IPS-11a (cell line): Measurements from ENCODE around the gene IFIT1.
"Not testable (repeated sequence)": the region's sequence is repeated elsewhere in the genome, so short reads cannot be mapped to it uniquely, and the experiment has no call there.

Source experiments
- H3K4me3 ChIP-seq: one replicate; pipeline ENCODE4 v1.5.1; 2013; ENCODE audit warnings: low read depth, low read length, control low read depth

Gene IFIT1

GRCh38 chr10:89427629-89428028, 35.2 kb downstream of the IFIT1 start:
- H3K4me3 ChIP-seq, result no peak overlapping the region

GRCh38 chr10:89428877-89429276, 36.5 kb downstream of the IFIT1 start:
- no peak overlapping the region for H3K4me3 ChIP-seq

GRCh38 chr10:89431977-89432376, 39.6 kb downstream of the IFIT1 start:
- no peak overlapping the region for H3K4me3 ChIP-seq

GRCh38 chr10:89438525-89438924, 46.1 kb downstream of the IFIT1 start:
- H3K4me3 ChIP-seq, result no peak overlapping the region

- no peak overlapping the region for H3K4me3 ChIP-seq
Observed at GRCh38 chr10:89440226-89441009, 48.0 kb downstream of the IFIT1 start.

DNA sequence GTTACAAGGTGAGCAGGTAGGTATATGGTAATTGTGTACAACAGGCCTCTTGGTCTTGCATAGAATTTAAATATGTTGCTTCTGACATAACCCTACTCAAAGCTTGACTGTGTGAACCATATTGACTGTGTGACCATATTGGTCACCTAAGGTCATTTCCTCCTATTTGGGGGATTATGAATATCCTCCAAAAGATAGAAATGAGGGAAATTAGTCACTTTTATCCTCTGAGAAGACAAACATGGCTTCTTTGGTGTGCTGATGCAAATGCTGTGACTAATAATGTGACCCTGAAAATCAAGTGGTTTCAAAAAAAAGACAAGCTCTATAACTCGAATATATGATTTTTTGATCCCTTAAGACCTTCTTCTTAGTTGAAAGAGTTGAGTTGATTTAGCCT, 49.9 kb downstream of the IFIT1 start:
- H3K4me3 ChIP-seq, result no peak overlapping the region

GRCh38 chr10:89444819-89445218, 52.4 kb downstream of the IFIT1 start:
- H3K4me3 ChIP-seq, result not testable (repeated sequence)

- no peak overlapping the region for H3K4me3 ChIP-seq
Observed at GRCh38 chr10:89450901-89451300, 58.5 kb downstream of the IFIT1 start.

DNA sequence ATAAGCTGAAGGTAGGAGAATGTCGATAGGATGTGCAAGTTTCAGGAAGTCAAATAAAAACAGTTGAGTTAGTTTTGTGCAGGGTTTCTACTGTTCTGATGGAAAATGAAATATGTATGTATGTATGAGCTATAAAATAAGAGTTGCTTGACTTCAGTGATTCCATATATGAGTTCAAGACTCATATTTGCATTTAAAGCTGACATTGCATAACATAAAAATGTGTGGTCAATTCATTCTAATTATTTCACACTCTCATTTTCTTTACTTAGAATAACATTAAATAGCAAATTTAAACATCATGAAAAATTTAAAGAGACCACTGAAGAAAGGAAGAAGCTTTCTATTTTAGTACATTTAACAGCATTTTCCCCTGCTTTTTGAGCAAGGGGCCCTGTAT, 59.8 kb downstream of the IFIT1 start:
- H3K4me3 ChIP-seq, result no peak overlapping the region

- H3K4me3 ChIP-seq, result no peak overlapping the region
Observed at GRCh38 chr10:89454561-89455347, 62.3 kb downstream of the IFIT1 start.
